ENCODE data around the gene MAP3K3. TPM values are rescaled to one million over a fixed set of nuclear protein-coding genes. Genes with fewer than 3 reads are reported as not detected.

MAP3K3 gene
- polyA plus RNA-seq, 1 experiment = 15.3 TPM

Small RNA genes within 50 kb of the gene (small RNA-seq; reads per million reads assigned to genes)
- gene RNU6-288P (ENCODE audit: insufficient read length, low read depth) = not detected

Other genes with a start within 250 kb of the MAP3K3 start
- gene CYB561, start 176.1 kb upstream of the MAP3K3 start, polyA plus RNA-seq (2011; rRNA removed) = 4.9 and 5.3 TPM in 2 replicates
- gene ACE, start 145.4 kb upstream of the MAP3K3 start, polyA plus RNA-seq (2011; rRNA removed) = 0.99 and 1.1 TPM in 2 replicates
- gene KCNH6, start 99.1 kb upstream of the MAP3K3 start, polyA plus RNA-seq (2011; rRNA removed) = 0.04 and 0.06 TPM in 2 replicates
- 50.4 and 52.7 TPM in 2 replicates for gene DCAF7, start 71.9 kb upstream of the MAP3K3 start, polyA plus RNA-seq (2011; rRNA removed)
- gene TACO1, start 21.5 kb upstream of the MAP3K3 start, polyA plus RNA-seq (2011; rRNA removed) = 23.1 and 23.2 TPM in 2 replicates
- gene LIMD2, start 77.7 kb downstream of the MAP3K3 start, polyA plus RNA-seq (2011; rRNA removed) = 13.4 and 24.6 TPM in 2 replicates
- 28.0 and 28.1 TPM in 2 replicates for gene STRADA, start 119.4 kb downstream of the MAP3K3 start, polyA plus RNA-seq (2011; rRNA removed)
- gene CCDC47, start 151.2 kb downstream of the MAP3K3 start, polyA plus RNA-seq (2011; rRNA removed) = 52.2 and 68.9 TPM in 2 replicates
- 122 and 141 TPM in 2 replicates for gene DDX42, start 151.8 kb downstream of the MAP3K3 start, polyA plus RNA-seq (2011; rRNA removed)
- gene PSMC5, start 205.0 kb downstream of the MAP3K3 start, polyA plus RNA-seq (2011; rRNA removed) = 179 and 220 TPM in 2 replicates
- 54.2 and 58.4 TPM in 2 replicates for gene FTSJ3, start 205.2 kb downstream of the MAP3K3 start, polyA plus RNA-seq (2011; rRNA removed)
- gene SMARCD2, start 220.3 kb downstream of the MAP3K3 start, polyA plus RNA-seq (2011; rRNA removed) = 48.8 and 58.3 TPM in 2 replicates